Trophoblast cell (in vitro differentiated cells and primary cell): Measurements from ENCODE around the gene PIK3R3.

Experiments
- DNase-seq, 2 donors: peaks; one replicate each; pipeline ENCODE4 v3.0.0-alpha.2; 2016
- H2AFZ ChIP-seq: 2 replicates; pipeline ENCODE4 v1.6.1; 2013; ENCODE audit warnings: low read length, moderate library complexity, mild to moderate bottlenecking; ENCODE audit not compliant: insufficient read depth, poor library complexity
- H2AK5ac ChIP-seq: 2 replicates; pipeline ENCODE4 v1.6.1; 2013; ENCODE audit warnings: mild to moderate bottlenecking, low read length
- H2BK120ac ChIP-seq: 2 replicates; pipeline ENCODE4 v1.6.1; 2013; ENCODE audit warnings: low read length, mild to moderate bottlenecking, moderate library complexity; ENCODE audit not compliant: insufficient read depth, poor library complexity
- H2BK12ac ChIP-seq: 2 replicates; pipeline ENCODE4 v1.6.1; 2013; ENCODE audit warnings: mild to moderate bottlenecking, low read length, moderate library complexity
- H2BK5ac ChIP-seq: 2 replicates; pipeline ENCODE4 v1.6.1; 2013; ENCODE audit warnings: low read length, low read depth, moderate library complexity, mild to moderate bottlenecking; ENCODE audit not compliant: poor library complexity
- H3K14ac ChIP-seq: 2 replicates; pipeline ENCODE4 v1.6.1; 2013; ENCODE audit warnings: mild to moderate bottlenecking, low read length
- H3K18ac ChIP-seq: 2 replicates; pipeline ENCODE4 v1.6.1; 2013; ENCODE audit warnings: mild to moderate bottlenecking, low read length
- H3K23ac ChIP-seq: 2 replicates; pipeline ENCODE4 v1.6.1; 2013; ENCODE audit warnings: low read length
- H3K27ac ChIP-seq: 2 replicates; pipeline ENCODE4 v1.5.1; 2013; ENCODE audit warnings: low read depth, mild to moderate bottlenecking, inconsistent platforms, low read length, moderate library complexity
- H3K27me3 ChIP-seq: 2 replicates; pipeline ENCODE4 v1.6.1; 2013; ENCODE audit warnings: inconsistent platforms, mild to moderate bottlenecking, low read length, moderate library complexity; ENCODE audit not compliant: insufficient read depth
- H3K36me3 ChIP-seq, 2 experiments: 1 replicate in 1 of 2; 2 replicates in 1 of 2; pipeline ENCODE4 v1.6.1; 2013; ENCODE audit warnings: low read length in 2 of 2, mild to moderate bottlenecking in 2 of 2, moderate library complexity in 1 of 2; ENCODE audit not compliant: insufficient read depth in 2 of 2, control insufficient read depth in 1 of 2
- H3K4ac ChIP-seq: 2 replicates; pipeline ENCODE4 v1.6.1; 2013; ENCODE audit warnings: low read depth, mild to moderate bottlenecking, low read length, moderate library complexity
- H3K4me1 ChIP-seq, 2 experiments: 1 replicate in 1 of 2; 2 replicates in 1 of 2; pipeline ENCODE4 v1.6.1; 2013; ENCODE audit warnings: low read length in 2 of 2, mild to moderate bottlenecking in 2 of 2, moderate library complexity in 1 of 2; ENCODE audit not compliant: insufficient read depth in 2 of 2, control insufficient read depth in 1 of 2
- H3K4me2 ChIP-seq: 2 replicates; pipeline ENCODE4 v1.6.1; 2013; ENCODE audit warnings: inconsistent platforms, mild to moderate bottlenecking, low read length, moderate library complexity
- H3K4me3 ChIP-seq: 2 replicates; pipeline ENCODE4 v1.5.1; 2013; ENCODE audit warnings: mild to moderate bottlenecking, low read depth, low read length, inconsistent platforms
- H3K79me1 ChIP-seq: one replicate; pipeline ENCODE4 v1.6.1; 2013; ENCODE audit warnings: low read length
- H3K79me2 ChIP-seq: 2 replicates; pipeline ENCODE4 v1.6.1; 2013; ENCODE audit warnings: low read length, mild to moderate bottlenecking; ENCODE audit not compliant: control insufficient read depth, insufficient read depth, poor library complexity
- H3K9ac ChIP-seq: 2 replicates; pipeline ENCODE4 v1.6.1; 2013; ENCODE audit warnings: mild to moderate bottlenecking, low read length
- H3K9me3 ChIP-seq: 2 replicates; pipeline ENCODE4 v1.6.1; 2013; ENCODE audit warnings: low read depth, mild to moderate bottlenecking, control low read depth, inconsistent platforms, low read length; ENCODE audit not compliant: insufficient read depth
- H4K12ac ChIP-seq: 2 replicates; pipeline ENCODE4 v1.6.1; 2013; ENCODE audit warnings: low read depth, mild to moderate bottlenecking, low read length, moderate library complexity
- H4K8ac ChIP-seq: 2 replicates; pipeline ENCODE4 v1.6.1; 2013; ENCODE audit warnings: low read depth, mild to moderate bottlenecking, low read length, moderate library complexity
- H4K91ac ChIP-seq: one replicate; pipeline ENCODE4 v1.6.1; 2013; ENCODE audit warnings: low read depth, mild to moderate bottlenecking, low read length, moderate library complexity
- WGBS: extraction: QIAGEN DNeasy Blood & Tissue Kit; methylation state at CpG from one replicate; pipeline ENCODE4 v1.1.7; 2013; ENCODE audit warnings: missing lambda C conversion rate; ENCODE audit not compliant: insufficient read length, insufficient coverage; ENCODE audit errors: extremely low coverage; 5-methylcytosine and 5-hydroxymethylcytosine counted together

The PIK3R3 gene

DNA sequence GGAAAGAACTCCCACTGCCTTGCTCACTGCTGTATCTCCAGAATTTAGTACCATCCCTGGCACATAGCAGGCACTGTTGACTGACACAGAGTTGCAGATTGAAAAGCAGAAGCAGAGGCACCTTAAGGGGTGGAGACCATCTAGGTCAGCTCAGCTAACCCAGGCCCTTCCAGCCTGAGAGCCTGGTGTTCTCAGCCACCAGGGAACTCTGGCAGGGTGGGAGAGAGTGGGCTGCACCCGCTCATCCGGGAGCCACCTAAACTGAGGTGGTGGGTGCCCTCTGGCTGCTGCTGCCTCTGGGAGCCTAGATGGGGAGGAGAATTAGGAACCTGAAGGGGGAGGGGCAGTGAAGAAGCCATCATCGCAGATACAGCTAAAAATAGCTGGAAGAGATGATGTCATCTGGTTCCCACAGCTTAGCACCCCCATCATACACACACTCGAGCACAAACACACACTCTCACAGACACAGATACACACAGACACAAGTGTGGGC lies 41.0 kb upstream of the PIK3R3 start:
- no peaks in the 10 kb centered on the region for H3K36me3 ChIP-seq
- no peak overlapping the region for H3K18ac ChIP-seq
- no peaks in the 10 kb centered on the region for H3K27me3 ChIP-seq
- H3K23ac ChIP-seq, result no peak overlapping the region
- H2AK5ac ChIP-seq, result no peak overlapping the region
- no peak overlapping the region for H4K12ac ChIP-seq
- no peak overlapping the region for H3K4me3 ChIP-seq
- H3K4ac ChIP-seq, result no peak overlapping the region
- peaks cover 4% of the 10 kb centered on the region for H3K79me2 ChIP-seq
- H3K9ac ChIP-seq, result no peak overlapping the region
- H2BK120ac ChIP-seq, result no peak overlapping the region
- H4K8ac ChIP-seq, result no peak overlapping the region
- peaks cover 8% of the 10 kb centered on the region for H3K79me1 ChIP-seq
- no peak for DNase-seq
- WGBS, result no CpG with 5 or more reads among the region's 4 CpGs
- no peak overlapping the region for H3K4me2 ChIP-seq
- no peaks in the 10 kb centered on the region for H3K9me3 ChIP-seq
- no peak overlapping the region for H3K14ac ChIP-seq
- H3K4me1 ChIP-seq, result peaks cover 24 to 25% of the 10 kb centered on the region in 2 experiments
- H2BK5ac ChIP-seq, result no peak overlapping the region
- H2AFZ ChIP-seq, result no peak overlapping the region
- no peak overlapping the region for H3K27ac ChIP-seq
- H2BK12ac ChIP-seq, result no peak overlapping the region
- H4K91ac ChIP-seq, result no peak overlapping the region

DNA sequence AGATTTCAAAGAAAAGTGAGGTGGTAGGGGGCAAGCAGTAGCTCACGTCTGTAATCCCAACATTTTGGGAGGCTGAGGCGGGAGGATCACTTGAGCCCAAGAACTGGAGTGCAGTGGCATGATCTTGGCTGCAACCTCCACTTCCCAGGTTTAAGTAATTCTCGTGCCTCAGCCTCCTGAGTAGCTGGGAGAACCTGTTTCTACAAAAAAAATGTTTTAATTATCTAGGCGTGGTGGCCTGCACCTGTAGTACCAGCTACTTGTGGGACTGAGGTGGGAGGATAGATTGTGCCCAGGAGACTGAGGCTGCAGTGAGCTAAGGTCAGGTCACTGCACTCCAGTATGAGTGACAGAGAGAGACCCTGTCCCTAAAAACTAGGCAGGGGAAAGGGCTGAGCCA lies 39.9 kb upstream of the PIK3R3 start:
- Histone ChIP-seq H3K9me3 (no peaks in the 10 kb centered on the region), H3K18ac (no peak overlapping the region), H3K14ac (no peak overlapping the region), H3K9ac (no peak overlapping the region), H2BK120ac (no peak overlapping the region), H4K91ac (peak overlapping the region; percentile 9), H3K4me2 (peak overlapping the region; percentile 14), H3K79me2 (peaks cover 4% of the 10 kb centered on the region), H4K12ac (no peak overlapping the region), H2BK12ac (no peak overlapping the region), H3K79me1 (peaks cover 8% of the 10 kb centered on the region), H3K27me3 (no peaks in the 10 kb centered on the region), H3K27ac (no peak overlapping the region), H3K4ac (no peak overlapping the region), H4K8ac (no peak overlapping the region), H2AK5ac (no peak overlapping the region), H3K4me1 (peaks cover 23 to 24% of the 10 kb centered on the region in 2 experiments), H2AFZ (no peak overlapping the region), H3K4me3 (no peak overlapping the region), H3K36me3 (no peaks in the 10 kb centered on the region), H3K23ac (no peak overlapping the region), H2BK5ac (no peak overlapping the region)
- DNase-seq, result peak; percentile 69 to 89
- WGBS, result no CpG with 5 or more reads among the region's 4 CpGs

- Histone ChIP-seq H3K4me1 (peaks cover 23 to 26% of the 10 kb centered on the region in 2 experiments), H3K14ac (no peak overlapping the region), H4K12ac (no peak overlapping the region), H3K4me2 (peak overlapping the region; percentile 14), H3K27me3 (no peaks in the 10 kb centered on the region), H3K36me3 (no peaks in the 10 kb centered on the region), H3K4ac (no peak overlapping the region), H3K4me3 (no peak overlapping the region), H3K9me3 (no peaks in the 10 kb centered on the region), H2BK120ac (peak overlapping the region; percentile 44), H3K27ac (peak overlapping the region; percentile 22), H2AFZ (peak overlapping the region; percentile 25), H3K23ac (no peak overlapping the region), H4K8ac (peak overlapping the region; percentile 33), H3K79me2 (peaks cover 4% of the 10 kb centered on the region), H3K9ac (no peak overlapping the region), H3K18ac (no peak overlapping the region), H3K79me1 (peaks cover 8% of the 10 kb centered on the region), H2BK12ac (peak overlapping the region; percentile 92), H2AK5ac (no peak overlapping the region), H2BK5ac (no peak overlapping the region), H4K91ac (peak overlapping the region; percentile 89)
- no CpG with 5 or more reads among the region's 6 CpGs for WGBS
- peak; percentile 93 to 96 for DNase-seq
These were observed 39.4 kb upstream of the PIK3R3 start for GRCh38 chr1:46171871-46172270.

GRCh38 chr1:46171351-46171750 lies 38.9 kb upstream of the PIK3R3 start:
- Histone ChIP-seq H2BK12ac (peak overlapping the region; percentile 92), H3K4ac (peak overlapping the region; percentile 66), H3K27ac (peak overlapping the region; percentile 22), H2BK120ac (peak overlapping the region; percentile 44), H3K4me2 (peak overlapping the region; percentile 9), H2BK5ac (no peak overlapping the region), H3K79me2 (peaks cover 4% of the 10 kb centered on the region), H3K36me3 (no peaks in the 10 kb centered on the region), H2AK5ac (peak overlapping the region; percentile 75), H4K91ac (peak overlapping the region; percentile 89), H3K9ac (no peak overlapping the region), H3K23ac (no peak overlapping the region), H3K4me1 (peaks cover 23 to 26% of the 10 kb centered on the region in 2 experiments), H3K27me3 (no peaks in the 10 kb centered on the region), H3K4me3 (no peak overlapping the region), H3K18ac (peak overlapping the region; percentile 62), H3K14ac (peak overlapping the region; percentile 62), H2AFZ (peak overlapping the region; percentile 25), H3K79me1 (peaks cover 8% of the 10 kb centered on the region), H3K9me3 (no peaks in the 10 kb centered on the region), H4K12ac (peak overlapping the region; percentile 22), H4K8ac (peak overlapping the region; percentile 33)
- DNase-seq, result no peak
- no CpG with 5 or more reads among the region's 8 CpGs for WGBS
